DMS53 (cell line): ENCODE data around the gene EIF2B5.

Experiments used
- DNase-seq: peaks from one replicate; lab custom pipeline; 2025; lab: John Stamatoyannopoulos, UW

The EIF2B5 gene

DNA sequence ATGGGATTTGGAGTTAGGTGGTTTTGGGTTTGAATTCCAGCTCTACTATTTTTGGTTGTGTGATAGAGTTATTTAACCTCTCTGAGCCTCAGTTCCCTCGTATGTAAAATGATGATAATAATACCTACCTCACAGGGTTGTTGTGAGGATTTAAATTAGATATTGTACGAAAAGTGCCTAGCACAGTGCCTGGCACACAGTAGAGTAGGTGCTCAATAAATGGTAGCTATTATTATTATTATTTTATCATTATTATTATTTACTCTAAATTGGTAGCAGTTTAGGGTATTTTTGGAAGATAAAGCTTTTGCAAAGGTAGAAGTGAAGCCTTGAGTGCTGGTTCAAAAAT lies 38.2 kb downstream of the EIF2B5 start:
- DNase-seq = no peak

DNA sequence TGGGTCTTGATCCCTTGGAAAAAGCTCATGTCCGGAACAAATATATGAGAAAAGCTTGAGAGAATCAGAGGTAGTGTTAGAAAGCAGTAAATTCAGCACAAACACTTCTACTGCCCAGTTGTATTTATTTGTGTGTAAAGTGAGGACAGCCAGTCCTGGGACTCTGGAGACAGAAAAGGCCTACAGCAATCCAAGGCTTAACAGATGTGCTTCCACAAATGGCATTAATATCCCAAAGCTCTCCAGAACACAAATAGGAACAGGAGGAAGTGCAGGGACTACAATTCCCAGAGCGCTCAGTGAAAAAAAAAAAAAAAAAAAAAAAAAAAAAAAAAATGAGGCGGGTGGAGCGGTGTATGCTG lies 39.1 kb downstream of the EIF2B5 start:
- DNase-seq = no peak

DNA sequence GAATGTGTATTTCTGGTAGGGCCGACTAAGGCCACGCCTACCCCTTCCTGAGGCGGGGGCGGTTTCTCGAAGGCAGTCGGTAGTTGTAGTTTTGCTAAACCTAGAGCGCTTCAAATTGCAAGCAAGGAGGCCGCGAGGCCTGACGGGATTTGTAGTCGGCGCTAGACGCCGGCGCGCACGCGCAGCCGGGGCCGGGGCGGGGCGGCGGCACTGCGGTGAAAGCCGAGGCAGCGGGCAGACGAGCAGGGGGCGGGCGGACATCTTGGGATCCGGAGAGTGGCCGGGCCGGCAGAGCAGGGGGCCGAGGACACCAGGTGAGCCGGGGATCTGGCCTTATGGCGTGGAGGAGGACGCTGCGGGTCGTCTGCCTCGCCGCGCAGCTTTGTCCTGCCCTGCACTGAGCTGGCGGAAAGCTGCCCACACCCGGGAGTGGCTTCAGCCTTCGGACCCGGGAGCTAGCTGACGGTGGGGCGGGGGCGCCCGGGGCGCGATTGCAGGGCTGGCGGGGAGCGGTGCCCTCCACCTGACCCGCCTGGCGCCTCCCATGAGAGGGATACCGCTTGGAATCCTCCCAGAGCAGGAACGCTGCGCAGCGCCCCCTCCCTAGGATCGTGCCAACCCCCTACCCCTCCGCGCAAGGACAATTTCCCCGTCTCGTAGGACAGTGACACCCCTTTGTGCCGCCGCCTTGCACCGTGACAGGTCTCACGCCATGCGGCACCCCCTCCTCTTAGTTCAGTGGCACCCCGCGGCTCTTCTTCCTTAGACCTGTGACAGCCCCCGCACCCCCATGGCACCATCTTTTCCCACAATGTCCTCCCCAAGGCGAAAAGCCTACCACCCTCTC lies 39.7 kb downstream of the EIF2B5 start, which contains the start of gene AP2M1:
AP2M1 (plus strand) TSS at position 210 of the 847 bp plus-strand sequence. CDS start 2,139 bp downstream, outside the sequence.
- peak; percentile 98 for DNase-seq

DNA sequence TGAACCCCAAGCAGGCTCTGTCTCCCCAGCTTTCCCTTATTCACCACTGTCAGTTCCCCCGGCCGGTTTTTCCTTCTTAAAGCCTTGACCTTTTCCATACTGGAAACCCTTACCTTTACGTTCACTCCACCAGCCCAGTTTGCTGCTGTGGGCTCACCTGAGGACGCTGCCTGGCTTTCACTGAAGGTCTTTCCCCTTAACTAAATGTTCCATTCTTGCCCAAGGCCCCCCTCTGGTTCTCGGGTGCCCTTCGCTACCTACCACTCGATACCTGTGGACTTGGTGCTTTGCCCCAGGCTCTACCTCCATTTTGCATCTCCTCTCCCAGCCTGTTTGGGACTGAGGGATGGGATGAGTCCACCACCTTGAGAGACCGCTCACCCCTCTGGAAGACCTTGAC lies 40.3 kb downstream of the EIF2B5 start:
- no peak for DNase-seq

DNA sequence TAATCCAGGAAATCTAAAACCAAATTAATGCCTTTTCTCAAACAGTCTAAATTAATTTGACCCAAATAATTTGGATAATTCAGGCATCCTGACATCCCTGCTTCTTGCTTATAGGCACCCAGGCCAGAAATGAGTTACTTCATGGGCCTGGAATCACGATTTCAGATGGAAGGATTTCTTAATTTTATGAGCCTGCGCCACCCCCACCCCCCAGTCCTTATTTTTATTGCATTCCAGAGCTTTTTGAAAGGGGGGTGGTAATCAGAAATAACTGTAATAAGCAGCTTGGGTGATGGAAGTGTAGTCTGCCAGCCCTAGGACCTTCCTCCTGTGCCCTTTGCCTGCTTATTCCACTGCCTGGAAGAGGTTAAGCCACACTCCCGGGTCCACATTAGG lies 40.8 kb downstream of the EIF2B5 start:
- no peak for DNase-seq

DNA sequence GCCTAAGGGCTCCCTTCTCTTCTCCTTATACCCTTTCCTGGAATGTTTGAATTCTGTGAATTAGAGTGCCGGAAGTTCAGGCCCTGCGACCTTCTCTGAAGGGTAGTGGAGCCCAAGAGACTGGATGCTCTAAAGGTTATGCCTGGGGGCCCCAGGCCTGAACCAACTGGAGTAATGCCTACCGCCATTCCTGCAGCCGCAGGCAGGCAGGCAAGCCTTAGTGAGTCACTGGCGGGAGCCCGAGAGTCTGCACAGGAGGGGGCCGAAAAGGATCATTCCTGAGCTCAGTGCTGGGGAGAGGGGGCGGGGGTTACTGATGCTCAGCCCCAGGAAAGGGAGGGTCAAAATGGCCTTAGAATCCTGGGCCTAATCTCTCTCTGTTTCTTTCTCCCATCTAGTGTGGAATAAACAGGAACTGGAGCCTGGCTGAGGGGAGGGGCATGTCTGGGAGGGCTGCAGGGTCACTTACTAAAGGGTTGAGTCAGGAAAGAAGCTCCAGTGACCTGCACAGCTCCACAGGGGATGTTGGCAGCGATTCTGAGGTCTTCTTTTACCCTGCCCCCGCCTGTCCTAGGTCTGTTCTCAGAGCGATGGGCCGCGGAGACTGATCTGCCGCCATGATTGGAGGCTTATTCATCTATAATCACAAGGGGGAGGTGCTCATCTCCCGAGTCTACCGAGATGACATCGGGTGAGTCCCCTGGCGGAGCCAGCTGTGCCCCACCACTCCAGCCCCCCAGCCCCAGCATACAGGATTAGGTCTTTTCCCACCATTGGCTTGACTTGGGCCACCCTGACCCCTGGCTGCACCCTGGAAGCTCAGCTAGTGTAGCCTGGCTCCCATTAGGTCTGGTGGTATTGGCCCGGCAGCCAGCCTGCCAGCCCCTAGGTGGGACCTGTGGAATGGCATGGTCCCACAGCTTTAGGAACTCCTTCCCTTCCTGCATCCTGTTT lies 41.5 kb downstream of the EIF2B5 start:
- DNase-seq = peak; percentile 8

DNA sequence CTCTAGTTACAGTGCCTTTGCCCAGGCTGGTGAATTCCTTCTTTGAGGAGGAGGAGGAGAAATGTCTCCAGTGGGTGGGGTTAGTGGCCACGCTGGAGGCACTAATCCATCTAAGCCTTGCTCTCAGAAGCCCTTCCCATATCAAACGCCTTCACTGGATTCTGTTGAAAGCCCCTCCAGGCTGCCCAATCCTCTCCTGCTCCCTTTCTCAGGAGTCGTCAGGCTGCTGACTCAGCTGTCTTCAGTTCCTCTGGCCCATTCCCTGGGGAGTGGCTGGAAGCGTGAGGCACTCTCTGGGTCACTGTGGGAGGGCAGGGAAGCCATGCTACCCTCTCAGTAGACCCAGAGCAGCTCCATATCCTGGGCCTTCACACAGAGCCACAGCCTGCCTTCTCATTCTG lies 42.2 kb downstream of the EIF2B5 start:
- no peak for DNase-seq

DNA sequence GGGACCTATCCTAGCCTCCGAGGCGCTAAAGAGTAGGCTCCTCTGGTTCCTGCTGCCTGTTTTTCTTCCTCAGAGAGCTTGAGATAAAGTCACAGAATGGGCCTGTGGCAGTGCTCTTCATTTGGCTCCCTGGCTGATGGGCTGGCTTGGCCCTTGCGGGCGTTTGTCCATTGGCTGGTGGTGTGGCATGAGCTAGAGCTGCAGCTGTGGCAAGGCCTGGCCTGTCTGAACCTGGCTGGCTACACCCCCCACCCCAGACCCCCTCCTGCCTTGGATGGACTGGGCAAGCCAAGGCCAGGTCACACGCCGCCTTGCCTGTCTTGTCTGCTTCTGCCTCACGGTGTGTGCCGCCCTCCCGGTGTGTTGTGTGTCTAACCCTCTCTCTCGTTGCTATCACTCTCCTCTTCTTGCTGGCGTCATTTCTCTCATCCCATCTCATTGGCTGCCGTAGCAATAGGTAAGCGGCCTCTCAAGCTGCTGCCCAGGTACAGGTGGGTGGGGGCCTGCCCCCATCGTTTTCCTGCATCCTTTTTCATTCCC lies 42.7 kb downstream of the EIF2B5 start:
- no peak for DNase-seq

DNA sequence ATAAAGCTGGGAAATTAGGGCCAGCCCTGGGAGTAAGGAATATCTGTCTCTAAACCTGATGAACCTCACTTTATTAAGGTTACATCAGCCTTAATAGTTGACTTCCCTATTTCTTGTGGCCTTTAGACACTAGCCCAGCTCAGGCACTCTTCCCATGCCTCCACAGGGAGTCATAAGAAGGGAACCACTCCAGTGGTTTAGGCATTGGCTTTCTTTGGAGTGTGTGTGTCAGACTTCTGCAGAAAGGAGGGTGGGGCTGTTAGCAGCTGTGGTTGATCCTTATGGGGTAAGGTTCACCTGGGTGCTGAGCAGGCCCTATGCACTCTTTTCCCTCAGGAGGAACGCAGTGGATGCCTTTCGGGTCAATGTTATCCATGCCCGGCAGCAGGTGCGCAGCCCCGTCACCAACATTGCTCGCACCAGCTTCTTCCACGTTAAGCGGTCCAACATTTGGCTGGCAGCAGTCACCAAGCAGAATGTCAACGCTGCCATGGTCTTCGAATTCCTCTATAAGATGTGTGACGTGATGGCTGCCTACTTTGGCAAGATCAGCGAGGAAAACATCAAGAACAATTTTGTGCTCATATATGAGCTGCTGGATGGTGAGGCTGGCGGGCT lies 43.5 kb downstream of the EIF2B5 start:
- no peak for DNase-seq

DNA sequence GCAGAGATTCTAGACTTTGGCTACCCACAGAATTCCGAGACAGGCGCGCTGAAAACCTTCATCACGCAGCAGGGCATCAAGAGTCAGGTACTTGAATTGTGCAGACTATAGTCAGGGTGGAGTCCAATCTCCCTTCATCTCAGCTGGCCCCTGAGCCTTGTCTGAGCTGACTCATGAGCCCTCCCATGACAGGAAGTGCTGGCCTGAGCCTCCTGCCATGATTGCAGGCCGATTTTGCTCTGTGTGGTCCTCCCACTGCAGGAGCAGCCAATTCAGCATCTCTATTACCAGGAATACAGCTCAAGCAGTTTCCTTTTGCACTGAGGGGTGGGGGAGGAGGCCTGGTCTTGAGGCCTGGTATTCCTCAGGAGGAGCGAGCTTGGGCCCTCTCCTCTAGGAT lies 45.0 kb downstream of the EIF2B5 start:
- DNase-seq = no peak

DNA sequence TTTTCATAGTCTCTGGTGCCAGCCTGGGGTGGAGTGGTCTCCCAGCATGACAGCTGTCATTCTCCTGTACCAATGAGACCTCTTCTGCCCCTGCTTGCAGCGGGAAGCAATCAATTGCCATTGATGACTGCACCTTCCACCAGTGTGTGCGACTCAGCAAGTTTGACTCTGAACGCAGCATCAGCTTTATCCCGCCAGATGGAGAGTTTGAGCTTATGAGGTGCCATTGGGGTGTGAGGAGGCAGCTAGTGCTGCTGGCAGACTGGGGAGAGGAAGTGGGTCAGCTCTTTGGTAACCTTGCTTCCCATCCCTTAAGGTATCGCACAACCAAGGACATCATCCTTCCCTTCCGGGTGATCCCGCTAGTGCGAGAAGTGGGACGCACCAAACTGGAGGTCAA lies 46.4 kb downstream of the EIF2B5 start:
- DNase-seq = no peak

DNA sequence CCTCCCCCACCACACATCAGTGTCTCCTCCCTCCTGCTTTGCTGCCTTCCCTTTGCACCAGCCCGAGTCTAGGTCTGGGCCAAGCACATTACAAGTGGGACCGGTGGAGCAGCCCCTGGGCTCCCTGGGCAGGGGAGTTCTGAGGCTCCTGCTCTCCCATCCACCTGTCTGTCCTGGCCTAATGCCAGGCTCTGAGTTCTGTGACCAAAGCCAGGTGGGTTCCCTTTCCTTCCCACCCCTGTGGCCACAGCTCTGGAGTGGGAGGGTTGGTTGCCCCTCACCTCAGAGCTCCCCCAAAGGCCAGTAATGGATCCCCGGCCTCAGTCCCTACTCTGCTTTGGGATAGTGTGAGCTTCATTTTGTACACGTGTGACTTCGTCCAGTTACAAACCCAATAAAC lies 48.5 kb downstream of the EIF2B5 start:
- no peak for DNase-seq

DNA sequence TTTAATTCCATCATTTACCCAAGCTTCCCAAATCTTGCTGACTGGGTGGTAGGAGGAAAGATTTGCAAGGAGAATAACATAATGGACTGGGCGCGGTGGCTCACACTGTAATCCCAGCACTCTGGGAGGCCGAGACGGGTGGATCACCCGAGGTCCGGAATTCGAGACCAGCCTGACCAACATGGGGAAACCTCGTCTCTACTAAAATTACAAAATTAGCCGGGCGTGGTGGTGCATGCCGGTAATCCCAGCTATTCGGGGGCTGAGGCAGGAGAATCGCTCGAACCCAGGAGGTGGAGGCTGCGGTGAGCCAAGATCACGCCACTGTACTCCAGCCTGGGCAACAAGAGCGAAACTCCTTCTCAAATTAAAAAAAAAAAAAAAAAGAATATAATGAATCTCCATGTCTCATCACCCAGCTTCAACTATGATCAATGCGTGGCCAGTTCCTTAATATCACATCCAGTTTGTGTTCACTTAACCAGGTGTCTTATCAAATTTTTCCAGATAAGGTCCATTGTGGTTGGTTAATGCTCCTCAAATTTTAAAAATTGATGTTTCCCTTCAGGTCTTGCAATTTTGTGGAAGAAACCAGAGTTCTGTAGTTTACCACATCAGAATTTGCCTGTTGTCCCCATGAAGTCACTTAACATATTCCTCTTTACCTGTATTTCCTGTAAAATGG lies 49.5 kb downstream of the EIF2B5 start:
- no peak for DNase-seq

DNA sequence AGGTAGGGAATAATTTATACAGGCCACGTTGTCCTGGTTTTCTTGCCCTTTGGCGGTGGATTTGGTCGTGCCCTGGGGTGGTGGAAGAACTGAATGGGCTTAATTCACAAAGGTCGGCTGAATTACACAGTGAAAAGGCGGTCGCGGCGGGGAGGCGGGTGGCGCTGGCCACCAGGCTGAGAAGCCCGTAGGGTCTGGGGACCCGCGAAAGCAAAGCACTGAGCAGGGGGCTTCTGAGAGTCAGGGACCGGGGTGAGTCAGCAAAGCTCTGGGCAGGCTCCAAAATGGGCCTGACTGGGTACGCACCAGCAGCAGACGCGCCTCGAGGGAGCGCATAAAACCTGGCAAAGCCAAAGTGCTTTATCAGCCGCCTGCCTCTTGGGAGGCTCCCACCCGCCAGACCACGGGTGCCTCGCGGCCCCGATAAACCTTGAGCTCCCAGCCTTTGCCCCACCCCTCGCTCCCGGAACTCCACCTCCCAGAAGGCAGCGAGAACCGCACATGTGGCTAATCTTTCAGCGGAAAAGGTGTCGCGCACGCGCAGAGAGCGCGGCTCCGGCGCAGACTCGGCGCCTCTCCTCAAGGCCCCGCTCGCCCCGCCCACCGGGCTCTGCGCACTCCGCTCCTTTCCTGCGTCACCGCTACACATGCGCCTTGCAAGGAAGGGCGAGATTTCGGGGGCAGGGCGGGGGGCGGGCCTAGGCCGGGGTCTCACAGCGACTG lies 50.5 kb downstream of the EIF2B5 start:
- DNase-seq = peak; percentile 98

DNA sequence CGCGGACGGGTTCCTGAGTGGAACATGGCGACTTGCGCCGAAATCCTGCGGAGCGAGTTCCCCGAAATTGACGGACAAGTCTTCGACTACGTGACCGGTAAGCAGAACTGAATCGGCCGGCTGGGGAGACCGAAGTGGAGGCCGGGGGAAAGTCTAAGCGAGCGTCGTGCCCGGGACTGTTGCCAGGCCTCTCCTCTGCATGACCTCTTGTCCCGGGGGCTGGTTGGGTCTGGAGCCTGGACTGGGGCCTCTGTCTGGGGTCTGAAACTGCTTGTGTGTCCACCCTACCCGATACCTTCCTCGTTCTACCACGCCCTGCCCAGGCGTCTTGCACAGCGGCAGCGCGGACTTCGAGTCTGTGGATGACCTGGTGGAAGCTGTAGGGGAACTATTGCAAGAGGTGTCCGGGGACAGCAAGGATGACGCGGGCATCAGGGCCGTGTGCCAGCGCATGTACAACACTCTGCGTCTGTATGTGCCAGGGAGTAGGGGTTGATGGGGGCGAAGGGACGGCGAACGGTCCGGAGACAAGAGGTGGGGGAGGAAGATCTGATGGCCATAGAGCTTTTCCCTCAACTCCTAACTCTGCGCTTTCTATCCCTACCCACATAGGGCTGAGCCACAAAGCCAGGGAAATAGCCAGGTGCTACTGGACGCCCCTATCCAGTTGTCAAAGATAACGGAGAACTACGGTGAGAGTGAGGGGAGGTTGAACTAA lies 51.2 kb downstream of the EIF2B5 start, which contains the start of gene ABCF3:
ABCF3 (plus strand) TSS at position 16 of the 718 bp plus-strand sequence; CDS start at position 25, 9 bp downstream.
- DNase-seq = peak; percentile 64

DNA sequence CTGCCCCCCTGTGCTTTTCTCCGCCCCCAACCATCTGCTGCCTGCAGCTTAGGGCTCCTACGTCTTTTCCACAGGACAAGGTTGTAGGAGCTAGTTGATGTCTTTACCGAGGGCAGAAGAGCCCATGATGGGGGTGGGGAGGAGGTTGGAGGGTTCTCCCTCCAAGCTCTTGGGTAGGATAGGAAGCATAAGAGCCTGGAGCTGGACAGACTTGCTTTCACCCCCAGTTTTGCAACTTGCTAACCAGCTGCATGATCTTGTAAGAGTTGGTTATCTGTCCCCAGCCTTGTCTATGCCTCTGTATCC lies 51.7 kb downstream of the EIF2B5 start:
- DNase-seq = peak; percentile 23

DNA sequence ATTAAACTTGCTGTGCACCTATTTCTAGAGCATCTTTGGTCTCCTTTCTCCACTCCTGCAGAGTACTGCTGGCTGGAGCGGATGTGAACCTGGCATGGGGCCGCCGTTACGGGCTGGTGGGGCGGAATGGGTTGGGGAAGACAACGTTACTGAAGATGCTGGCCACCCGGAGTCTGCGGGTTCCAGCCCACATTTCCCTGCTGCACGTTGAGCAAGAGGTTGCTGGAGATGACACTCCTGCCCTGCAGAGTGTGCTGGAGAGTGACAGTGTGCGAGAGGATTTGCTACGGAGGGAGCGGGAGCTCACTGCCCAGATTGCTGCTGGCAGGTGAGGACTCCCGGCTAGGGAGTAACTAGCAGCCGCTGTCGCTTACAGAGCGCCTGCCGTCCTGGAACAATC lies 52.9 kb downstream of the EIF2B5 start:
- DNase-seq = no peak

DNA sequence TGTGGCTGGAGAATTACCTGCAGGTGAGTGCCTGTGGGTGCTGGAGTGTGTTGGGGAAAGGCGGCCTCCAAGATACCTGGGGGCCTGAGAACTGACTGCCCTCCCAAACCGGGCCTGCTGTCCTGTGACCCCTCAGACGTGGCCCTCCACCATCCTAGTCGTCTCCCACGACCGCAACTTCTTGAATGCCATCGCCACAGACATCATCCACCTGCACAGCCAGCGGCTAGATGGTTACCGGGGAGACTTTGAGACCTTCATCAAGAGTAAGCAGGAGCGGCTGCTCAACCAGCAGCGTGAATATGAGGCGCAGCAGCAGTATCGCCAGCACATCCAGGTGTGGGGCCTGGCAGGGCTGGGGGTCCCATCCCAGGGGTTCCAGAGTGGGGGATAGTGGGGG lies 54.3 kb downstream of the EIF2B5 start:
- DNase-seq = no peak

DNA sequence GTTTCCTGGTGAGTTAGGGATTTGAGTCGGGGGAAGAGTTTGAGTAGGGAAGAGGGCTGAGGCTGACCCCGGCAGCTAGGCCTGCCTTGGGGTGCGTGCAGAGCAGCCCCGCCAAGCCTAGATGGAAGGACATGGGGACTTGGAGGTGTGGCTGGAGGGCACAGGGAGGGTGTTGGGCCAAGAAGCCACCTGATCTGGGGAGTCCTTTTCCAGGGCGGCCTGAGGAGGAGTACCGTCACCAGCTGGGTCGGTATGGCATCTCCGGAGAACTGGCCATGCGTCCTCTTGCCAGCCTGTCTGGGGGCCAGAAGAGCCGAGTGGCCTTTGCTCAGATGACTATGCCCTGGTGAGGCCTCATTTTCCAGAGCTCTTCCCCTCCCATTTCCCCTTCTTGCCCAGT lies 57.7 kb downstream of the EIF2B5 start:
- no peak for DNase-seq

DNA sequence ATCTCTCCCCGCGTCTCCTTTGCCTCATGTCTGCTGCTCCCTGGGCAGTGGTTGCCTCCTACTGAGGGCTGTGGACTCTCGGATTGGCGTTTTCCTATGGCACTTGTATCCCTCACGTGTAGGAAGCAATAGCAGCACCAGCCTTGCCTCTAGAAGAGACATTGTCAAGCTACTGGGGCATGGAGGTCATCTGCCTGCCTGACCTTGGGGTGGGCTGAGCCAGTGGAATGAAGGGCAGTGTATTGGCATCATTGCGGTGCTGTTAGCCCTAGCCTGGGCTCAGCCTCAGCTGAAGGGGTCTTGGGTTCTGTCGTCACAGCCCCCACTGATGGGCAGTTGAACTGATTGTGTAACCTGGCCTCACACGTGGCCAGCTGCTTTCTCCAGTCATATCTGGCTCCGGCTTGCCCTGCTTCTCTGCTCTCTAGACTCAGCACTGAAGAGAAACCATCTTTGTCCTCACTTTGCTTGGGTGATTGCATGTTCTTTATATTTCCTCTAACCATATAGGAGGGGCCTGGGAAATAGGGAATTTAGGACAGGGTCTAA lies 58.9 kb downstream of the EIF2B5 start:
- no peak for DNase-seq
